K562 (cell line): ENCODE results near the gene STT3B. TPM values are rescaled to one million over a fixed set of nuclear protein-coding genes. Genes with fewer than 3 reads are reported as not detected.

Source experiments
- ATAC-seq: fragments of 200-7000 bp; cut with Tn5 transposase; 3 replicates; pipeline ENCODE4 v1.9.1; 2020; ENCODE audit warnings: moderate library complexity
- BruUV-seq: library from RNA; stranded (reverse); fragments of 400-500 nt; replicated peaks from 2 replicates; lab custom pipeline; 2021; lab: Mats Ljungman, UMichigan
- CTCF ChIA-PET: fragments of 300-600 bp; formaldehyde crosslinking; extraction: SDS; loops from one replicate; lab custom pipeline; 2021; ENCODE audit warnings: low intra/inter-chr PET ratio; lab: Yijun Ruan, JAX
- POLR2A ChIA-PET: fragments of 300-600, 350-650 bp; sonication (Branson Sonifier 250); formaldehyde crosslinking; extraction: SDS; loops from one replicate; lab custom pipeline; 2021; ENCODE audit warnings: antibody characterized with exemption, inconsistent platforms; lab: Yijun Ruan, JAX
- DNase-seq, 4 experiments: peaks; one replicate each; pipeline versions ENCODE4 v3.0.0 to v3.0.0-alpha.2; 2011 to 2018; ENCODE audit warnings: low spot score in 3 of 4, mixed read lengths in 3 of 4; ENCODE audit errors: extremely low read depth in 1 of 4
- FAIRE-seq: peaks from 2 replicates; lab custom pipeline; 2011; peaks lifted over from hg19 to GRCh38; lab: Jason Lieb, UNC
- H2AFZ ChIP-seq: 2 replicates; pipeline ENCODE4 v1.6.0; 2011; ENCODE audit warnings: low read depth, low read length, control low read depth, inconsistent platforms
- H3K27ac ChIP-seq: fragments of 200-600 bp; 3 replicates; pipeline ENCODE4 v1.8.0; 2011; ENCODE audit warnings: low read depth, mild to moderate bottlenecking, control low read depth, inconsistent platforms, low read length, moderate library complexity, mixed read lengths; ENCODE audit errors: extremely low read depth
- H3K27me3 ChIP-seq, 2 experiments: fragments of 300-600 bp in 1 of 2; 2 replicates in 1 of 2; 3 replicates in 1 of 2; pipeline versions ENCODE4 v1.6.0 to v1.8.0; 2011; ENCODE audit warnings: inconsistent platforms in 2 of 2, low read length in 2 of 2, mild to moderate bottlenecking in 1 of 2, mixed read lengths in 1 of 2, moderate library complexity in 1 of 2; ENCODE audit not compliant: control insufficient read depth in 2 of 2, insufficient read depth in 2 of 2
- H3K36me3 ChIP-seq: fragments of 300-600 bp; 3 replicates; pipeline ENCODE4 v1.8.0; 2011; ENCODE audit warnings: mild to moderate bottlenecking, low read length, inconsistent platforms; ENCODE audit not compliant: control insufficient read depth, insufficient read depth
- H3K4me1 ChIP-seq, 2 experiments: fragments of 200-600 bp in 1 of 2; replicated peaks in 1 of 2; 2 replicates in 1 of 2; 3 replicates in 1 of 2; pipeline versions ENCODE4 v1.5.1 to v1.8.0; 2011; ENCODE audit warnings: inconsistent platforms in 2 of 2, low read length in 2 of 2, mild to moderate bottlenecking in 1 of 2, mixed read lengths in 1 of 2, moderate library complexity in 1 of 2; ENCODE audit not compliant: control insufficient read depth in 2 of 2, insufficient read depth in 2 of 2
- H3K4me2 ChIP-seq: 2 replicates; pipeline ENCODE4 v1.6.1; 2011; ENCODE audit warnings: low read length, control low read depth, inconsistent platforms, mixed read lengths; ENCODE audit not compliant: insufficient read depth
- H3K4me3 ChIP-seq: fragments of 200-600 bp; sonication (generic), shearing (Covaris generic); 2 replicates; pipeline ENCODE4 v1.5.1; 2016; ENCODE audit warnings: control low read depth, inconsistent platforms
- H3K79me2 ChIP-seq: fragments of 200-600 bp; 3 replicates; pipeline ENCODE4 v1.8.0; 2011; ENCODE audit warnings: low read length, inconsistent platforms; ENCODE audit not compliant: control insufficient read depth, insufficient read depth
- H3K9ac ChIP-seq, 2 experiments: 2 replicates each; pipeline versions ENCODE4 v1.6.0 to v1.6.1; 2011; ENCODE audit warnings: low read depth in 2 of 2, low read length in 2 of 2, control low read depth in 1 of 2, inconsistent platforms in 1 of 2, mild to moderate bottlenecking in 1 of 2, mixed read lengths in 1 of 2; ENCODE audit not compliant: insufficient read depth in 1 of 2
- H3K9me1 ChIP-seq: one replicate; pipeline ENCODE4 v1.6.0; 2011; ENCODE audit warnings: inconsistent platforms, mild to moderate bottlenecking, low read length, moderate library complexity; ENCODE audit not compliant: control insufficient read depth, insufficient read depth
- H3K9me3 ChIP-seq: replicated peaks from 2 replicates; pipeline ENCODE4 v1.5.1; 2011; ENCODE audit warnings: low read depth, low read length, inconsistent platforms; ENCODE audit not compliant: control insufficient read depth, insufficient read depth
- H4K20me1 ChIP-seq: replicated peaks from 2 replicates; pipeline ENCODE4 v1.6.1; 2011; ENCODE audit warnings: low read length, inconsistent platforms, mixed read lengths; ENCODE audit not compliant: control insufficient read depth, insufficient read depth
- CHD1 ChIP-seq: fragments of 200-600 bp; sonication (generic); IDR thresholded peaks from one replicate; pipeline ENCODE4 v1.6.1; 2012; ENCODE audit warnings: mild to moderate bottlenecking, moderate library complexity, low read length, inconsistent platforms
- CHD4 ChIP-seq: fragments of 200-600 bp; sonication (generic); IDR thresholded peaks from 3 replicates; pipeline ENCODE4 v1.6.1; 2012; ENCODE audit warnings: low read depth, mild to moderate bottlenecking, mixed read lengths, low read length, inconsistent platforms; ENCODE audit not compliant: insufficient read depth, insufficient replicate concordance, poor library complexity, severe bottlenecking
- HEY1 ChIP-seq: fragments of 250-450 bp; sonication (Bioruptor Pico); IDR thresholded peaks from 2 replicates; pipeline ENCODE4 v1.5.0; 2020; ENCODE audit warnings: mild to moderate bottlenecking, moderate library complexity, borderline replicate concordance
- HNRNPLL ChIP-seq: fragments of 200-400 bp; formaldehyde crosslinking; IDR thresholded peaks from 2 replicates; pipeline ENCODE4 v1.6.1; 2017; ENCODE audit warnings: low read length, low read depth, mild to moderate bottlenecking; ENCODE audit not compliant: poor library complexity, severe bottlenecking
- NEUROD1 ChIP-seq: fragments of 150-350 bp; IDR thresholded peaks from 2 replicates; pipeline ENCODE4 v1.6.1; 2014; ENCODE audit warnings: borderline replicate concordance, low read length, low read depth; ENCODE audit not compliant: partially characterized antibody
- NR2F6 ChIP-seq: fragments of 450-650 bp; formaldehyde crosslinking; IDR thresholded peaks from 2 replicates; pipeline ENCODE4 v1.4.0; 2020; ENCODE audit warnings: mild to moderate bottlenecking
- ZNF165 ChIP-seq: fragments of 250-450 bp; sonication (Bioruptor Pico); IDR thresholded peaks from 2 replicates; pipeline ENCODE4 v1.4.0; 2020; ENCODE audit warnings: borderline replicate concordance
- WGBS: fragments of 100-300 bp; shearing (Covaris generic); methylation state at CpG from one replicate; pipeline ENCODE4 v1.1.6; 2016; ENCODE audit warnings: low coverage, mixed read lengths; ENCODE audit not compliant: insufficient coverage; ENCODE audit errors: missing lambda C conversion rate; 5-methylcytosine and 5-hydroxymethylcytosine counted together
- in situ Hi-C: fragments of 300-500 bp; cut with MboI; formaldehyde crosslinking; loops from 4 replicates; pipeline ENCODE4 v1.15.0; 2018; ENCODE audit warnings: inconsistent platforms, mixed read lengths
- intact Hi-C: fragments of 100-400 bp; cut with micrococcal nuclease; formaldehyde crosslinking; loops from 2 replicates; pipeline ENCODE4 v1.14.2; 2022
- polyA plus RNA-seq, 8 experiments: library from polyadenylated mRNA; depleted of rRNA in 4 of 8; stranded (reverse) in 5 of 8; unstranded in 3 of 8; fragments of >200 nt; fragmentation: Nextera tagmentation in 2 of 8; fragmentation: Illumina TruSeq in 1 of 8; extraction: Ambion mirVana in 2 of 8; extraction: Trizol in 1 of 8; gene quantifications; 2 replicates each; pipeline versions ENCODE4 v1.2.1 to v1.2.3, GENCODE V29; 2011 to 2014; ENCODE audit warnings: inconsistent platforms in 1 of 8, missing spikeins in 1 of 8
- total RNA-seq, 7 experiments: library from RNA; depleted of rRNA in 6 of 7; stranded (reverse); fragments of >200 nt in 6 of 7; fragmentation: Illumina TruSeq in 2 of 7; extraction: Trizol in 2 of 7; gene quantifications; 2 replicates each; pipeline versions ENCODE4 v1.2.1 to v1.2.3, GENCODE V29; 2011 to 2021; ENCODE audit warnings: low replicate concordance in 1 of 7
- TF ChIP-seq, protein P1 (sequence below): sonication (generic); formaldehyde crosslinking; IDR thresholded peaks from 2 replicates; pipeline ENCODE4 v1.8.1; 2023; ENCODE audit warnings: mild to moderate bottlenecking, missing genetic modification reagents, moderate library complexity
- TF ChIP-seq, protein P2 (sequence below): fragments of 450-650 bp; IDR thresholded peaks from 2 replicates; pipeline ENCODE4 v1.6.1; 2016
- TF ChIP-seq, protein P3 (sequence below), 2 experiments: fragments of 450-650 bp; IDR thresholded peaks; 2 replicates each; pipeline ENCODE4 v1.6.1; 2018; ENCODE audit warnings: mild to moderate bottlenecking in 2 of 2, low read depth in 1 of 2; ENCODE audit not compliant: partially characterized antibody in 2 of 2

Gene STT3B
- total and polyA plus RNA-seq, 9 of the 15 experiments (the other 6 are each of a cell fraction or from before 2014, with no cell fraction given), result 22.4 to 147 (median 100) TPM

DNA sequence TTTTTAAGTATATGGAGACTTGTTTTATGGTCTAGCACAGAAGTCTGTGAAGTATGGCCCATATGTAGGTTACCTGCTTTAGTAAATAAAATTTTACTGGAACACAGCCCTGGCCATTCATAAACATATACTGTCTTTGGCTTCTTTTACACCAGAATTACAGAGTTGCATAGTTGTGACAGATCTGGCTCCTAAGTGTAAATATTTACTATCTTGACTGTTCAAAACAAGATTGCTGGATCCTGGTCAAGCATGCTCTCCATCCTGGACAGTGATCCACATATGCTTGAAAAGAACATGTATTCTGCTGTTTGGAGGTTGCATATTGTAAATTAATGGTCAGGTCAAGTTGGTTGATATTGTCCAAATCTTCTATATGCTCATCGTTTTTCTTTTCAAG is 57.9 kb downstream of the STT3B start:
- FAIRE-seq (no peak), ATAC-seq (no peak), DNase-seq (no peak)
- no peak overlapping the region for H2AFZ ChIP-seq
- H3K4me1 ChIP-seq, result no peaks in the 10 kb centered on the region
- no peak overlapping the region for H3K4me2 ChIP-seq
- 95% methylated on average over 1 of the region's 1 CpG for WGBS
- H3K79me2 ChIP-seq, result peaks cover 81% of the 10 kb centered on the region
- ChIA-PET CTCF (no interaction called here), POLR2A (no interaction called here)
- H3K27me3 ChIP-seq, result no peaks in the 10 kb centered on the region
- H3K27ac ChIP-seq, result no peak overlapping the region
- BruUV-seq, result no TSS peak
- peaks cover 6% of the 10 kb centered on the region; the same call in 1 of the 2 replicates for H3K9me3 ChIP-seq
- H3K9me1 ChIP-seq, result no peaks in the 10 kb centered on the region
- no peaks in the 10 kb centered on the region for H4K20me1 ChIP-seq
- peaks cover 54% of the 10 kb centered on the region for H3K36me3 ChIP-seq
- H3K4me3 ChIP-seq, result no peak overlapping the region
- in situ Hi-C loops, result no loop called here
- no peak overlapping the region for H3K9ac ChIP-seq
- intact Hi-C loops, result no loop called here
- no peak for TF ChIP-seq CHD1
- TF ChIP-seq NEUROD1, result no peak
- TF ChIP-seq HEY1, result no peak
- no peak for TF ChIP-seq NR2F6 (CRISPR knock-in tag)
- TF ChIP-seq, protein P1, sequence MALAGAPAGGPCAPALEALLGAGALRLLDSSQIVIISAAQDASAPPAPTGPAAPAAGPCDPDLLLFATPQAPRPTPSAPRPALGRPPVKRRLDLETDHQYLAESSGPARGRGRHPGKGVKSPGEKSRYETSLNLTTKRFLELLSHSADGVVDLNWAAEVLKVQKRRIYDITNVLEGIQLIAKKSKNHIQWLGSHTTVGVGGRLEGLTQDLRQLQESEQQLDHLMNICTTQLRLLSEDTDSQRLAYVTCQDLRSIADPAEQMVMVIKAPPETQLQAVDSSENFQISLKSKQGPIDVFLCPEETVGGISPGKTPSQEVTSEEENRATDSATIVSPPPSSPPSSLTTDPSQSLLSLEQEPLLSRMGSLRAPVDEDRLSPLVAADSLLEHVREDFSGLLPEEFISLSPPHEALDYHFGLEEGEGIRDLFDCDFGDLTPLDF, result no peak
- no peak for TF ChIP-seq CHD4
- TF ChIP-seq ZNF165, result no peak
- TF ChIP-seq, protein P2, sequence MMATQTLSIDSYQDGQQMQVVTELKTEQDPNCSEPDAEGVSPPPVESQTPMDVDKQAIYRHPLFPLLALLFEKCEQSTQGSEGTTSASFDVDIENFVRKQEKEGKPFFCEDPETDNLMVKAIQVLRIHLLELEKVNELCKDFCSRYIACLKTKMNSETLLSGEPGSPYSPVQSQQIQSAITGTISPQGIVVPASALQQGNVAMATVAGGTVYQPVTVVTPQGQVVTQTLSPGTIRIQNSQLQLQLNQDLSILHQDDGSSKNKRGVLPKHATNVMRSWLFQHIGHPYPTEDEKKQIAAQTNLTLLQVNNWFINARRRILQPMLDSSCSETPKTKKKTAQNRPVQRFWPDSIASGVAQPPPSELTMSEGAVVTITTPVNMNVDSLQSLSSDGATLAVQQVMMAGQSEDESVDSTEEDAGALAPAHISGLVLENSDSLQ, result no peak
- TF ChIP-seq, protein P3, sequence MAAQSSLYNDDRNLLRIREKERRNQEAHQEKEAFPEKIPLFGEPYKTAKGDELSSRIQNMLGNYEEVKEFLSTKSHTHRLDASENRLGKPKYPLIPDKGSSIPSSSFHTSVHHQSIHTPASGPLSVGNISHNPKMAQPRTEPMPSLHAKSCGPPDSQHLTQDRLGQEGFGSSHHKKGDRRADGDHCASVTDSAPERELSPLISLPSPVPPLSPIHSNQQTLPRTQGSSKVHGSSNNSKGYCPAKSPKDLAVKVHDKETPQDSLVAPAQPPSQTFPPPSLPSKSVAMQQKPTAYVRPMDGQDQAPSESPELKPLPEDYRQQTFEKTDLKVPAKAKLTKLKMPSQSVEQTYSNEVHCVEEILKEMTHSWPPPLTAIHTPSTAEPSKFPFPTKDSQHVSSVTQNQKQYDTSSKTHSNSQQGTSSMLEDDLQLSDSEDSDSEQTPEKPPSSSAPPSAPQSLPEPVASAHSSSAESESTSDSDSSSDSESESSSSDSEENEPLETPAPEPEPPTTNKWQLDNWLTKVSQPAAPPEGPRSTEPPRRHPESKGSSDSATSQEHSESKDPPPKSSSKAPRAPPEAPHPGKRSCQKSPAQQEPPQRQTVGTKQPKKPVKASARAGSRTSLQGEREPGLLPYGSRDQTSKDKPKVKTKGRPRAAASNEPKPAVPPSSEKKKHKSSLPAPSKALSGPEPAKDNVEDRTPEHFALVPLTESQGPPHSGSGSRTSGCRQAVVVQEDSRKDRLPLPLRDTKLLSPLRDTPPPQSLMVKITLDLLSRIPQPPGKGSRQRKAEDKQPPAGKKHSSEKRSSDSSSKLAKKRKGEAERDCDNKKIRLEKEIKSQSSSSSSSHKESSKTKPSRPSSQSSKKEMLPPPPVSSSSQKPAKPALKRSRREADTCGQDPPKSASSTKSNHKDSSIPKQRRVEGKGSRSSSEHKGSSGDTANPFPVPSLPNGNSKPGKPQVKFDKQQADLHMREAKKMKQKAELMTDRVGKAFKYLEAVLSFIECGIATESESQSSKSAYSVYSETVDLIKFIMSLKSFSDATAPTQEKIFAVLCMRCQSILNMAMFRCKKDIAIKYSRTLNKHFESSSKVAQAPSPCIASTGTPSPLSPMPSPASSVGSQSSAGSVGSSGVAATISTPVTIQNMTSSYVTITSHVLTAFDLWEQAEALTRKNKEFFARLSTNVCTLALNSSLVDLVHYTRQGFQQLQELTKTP (IDR thresholded peaks at IDR 0.05; ENCODE audit: low read depth in 1 of 2, partially characterized antibody in 2 of 2), result no peak
- TF ChIP-seq HNRNPLL, result no peak
